GM23338 (cell line): ENCODE measurements around the gene TFF2. TPM values are rescaled to one million over a fixed set of nuclear protein-coding genes. Genes with fewer than 3 reads are reported as not detected.

Experiments
- ATAC-seq: fragments of 200-7000 bp; cut with Tn5 transposase; 3 replicates; pipeline ENCODE4 v1.9.1; 2020
- DNase-seq: peaks from one replicate; pipeline ENCODE4 v3.0.0-alpha.2; 2015; ENCODE audit warnings: low spot score
- H2AFZ ChIP-seq: fragments of 200-600 bp; sonication (generic); 2 replicates; pipeline ENCODE4 v1.8.0; 2016; ENCODE audit warnings: antibody characterized with exemption, mild to moderate bottlenecking, moderate library complexity
- H3F3A ChIP-seq: fragments of 200-600 bp; sonication (generic); replicated peaks from 2 replicates; pipeline ENCODE4 v1.8.0; 2017; ENCODE audit warnings: antibody characterized with exemption, mixed run types, low read depth
- H3K27ac ChIP-seq: fragments of 200-600 bp; sonication (generic); 2 replicates; pipeline ENCODE4 v1.6.1; 2016; ENCODE audit warnings: low read depth
- H3K27me3 ChIP-seq: fragments of 200-600 bp; sonication (generic); 2 replicates; pipeline ENCODE4 v1.8.0; 2016; ENCODE audit warnings: mild to moderate bottlenecking, mixed run types, moderate library complexity; ENCODE audit not compliant: insufficient read depth
- H3K36me3 ChIP-seq: fragments of 200-600 bp; sonication (generic); 2 replicates; pipeline ENCODE4 v1.8.0; 2016; ENCODE audit warnings: mild to moderate bottlenecking; ENCODE audit not compliant: insufficient read depth
- H3K4me1 ChIP-seq: fragments of 200-600 bp; sonication (generic); 2 replicates; pipeline ENCODE4 v1.8.0; 2016; ENCODE audit warnings: mild to moderate bottlenecking, moderate library complexity; ENCODE audit not compliant: insufficient read depth
- H3K4me2 ChIP-seq: fragments of 200-600 bp; sonication (generic); 2 replicates; pipeline ENCODE4 v1.7.1; 2017; ENCODE audit warnings: mixed run types
- H3K4me3 ChIP-seq: fragments of 200-600 bp; sonication (generic); 2 replicates; pipeline ENCODE4 v1.6.1; 2016; ENCODE audit warnings: mixed run types
- H3K79me2 ChIP-seq: fragments of 200-600 bp; sonication (generic); replicated peaks from 2 replicates; pipeline ENCODE4 v1.8.0; 2017; ENCODE audit warnings: mild to moderate bottlenecking; ENCODE audit not compliant: insufficient read depth
- H3K9me2 ChIP-seq: fragments of 200-600 bp; sonication (generic); 2 replicates; pipeline ENCODE4 v1.8.0; 2017; ENCODE audit not compliant: insufficient read depth
- H4K20me1 ChIP-seq: fragments of 200-600 bp; sonication (generic); replicated peaks from 2 replicates; pipeline ENCODE4 v1.8.0; 2017; ENCODE audit warnings: mild to moderate bottlenecking; ENCODE audit not compliant: insufficient read depth
- H3K27ac Mint-ChIP-seq: 2 replicates; pipeline ENCODE4 v1.8.0; 2020; ENCODE audit warnings: inconsistent platforms, mild to moderate bottlenecking, moderate library complexity, mixed read lengths
- H3K27me3 Mint-ChIP-seq: 3 replicates; pipeline ENCODE4 v1.8.0; 2022; ENCODE audit warnings: low read depth, mild to moderate bottlenecking, moderate library complexity, mixed read lengths, inconsistent platforms; ENCODE audit not compliant: insufficient read depth, poor library complexity
- H3K36me3 Mint-ChIP-seq: 3 replicates; pipeline ENCODE4 v1.8.0; 2021; ENCODE audit warnings: low read depth, mild to moderate bottlenecking, inconsistent platforms, moderate library complexity, mixed read lengths
- H3K4me1 Mint-ChIP-seq: 3 replicates; pipeline ENCODE4 v1.8.0; 2020; ENCODE audit warnings: mild to moderate bottlenecking, inconsistent platforms, mixed read lengths
- H3K4me3 Mint-ChIP-seq: 3 replicates; pipeline ENCODE4 v1.8.0; 2021; ENCODE audit warnings: moderate library complexity, mild to moderate bottlenecking, inconsistent platforms, mixed read lengths
- H3K9me3 Mint-ChIP-seq: 3 replicates; pipeline ENCODE4 v1.8.0; 2020; ENCODE audit warnings: moderate library complexity, mild to moderate bottlenecking, inconsistent platforms, mixed read lengths
- CREB1 ChIP-seq: fragments of 250-450 bp; sonication (Bioruptor Pico); IDR thresholded peaks from 2 replicates; pipeline ENCODE4 v1.5.0; 2020; ENCODE audit warnings: low read depth, mild to moderate bottlenecking, moderate library complexity
- EZH2phosphoT487 ChIP-seq: fragments of 200-600 bp; sonication (generic); IDR thresholded peaks from one replicate; pipeline ENCODE4 v1.8.1; 2018; ENCODE audit warnings: antibody characterized with exemption; ENCODE audit not compliant: unreplicated experiment
- NANOG ChIP-seq: IDR thresholded peaks from 2 replicates; pipeline ENCODE4 v1.6.1; 2016; ENCODE audit warnings: antibody characterized with exemption, borderline replicate concordance
- POLR2AphosphoS5 ChIP-seq: IDR thresholded peaks from 2 replicates; pipeline ENCODE4 v1.6.1; 2016; ENCODE audit warnings: antibody characterized with exemption, low read depth
- STAT1 ChIP-seq: IDR thresholded peaks from one replicate; pipeline ENCODE4 v1.6.1; 2016; ENCODE audit warnings: antibody characterized with exemption; ENCODE audit not compliant: unreplicated experiment
- ZNF114 ChIP-seq: fragments of 250-450 bp; sonication (Bioruptor Pico); IDR thresholded peaks from 2 replicates; pipeline ENCODE4 v1.5.0; 2020; ENCODE audit warnings: mild to moderate bottlenecking, moderate library complexity
- ZNF331 ChIP-seq: fragments of 250-450 bp; sonication (Bioruptor Pico); IDR thresholded peaks from 2 replicates; pipeline ENCODE4 v1.5.0; 2020; ENCODE audit warnings: low read depth, mild to moderate bottlenecking, moderate library complexity
- polyA plus RNA-seq: library from polyadenylated mRNA; unstranded; fragments of >200 nt; fragmentation: Nextera tagmentation; extraction: Ambion mirVana; gene quantifications from 2 replicates; pipeline ENCODE4 v1.2.1, GENCODE V29; 2016
- total RNA-seq: library from RNA; depleted of rRNA; stranded (reverse); fragments of >200 nt; shearing (Covaris generic); gene quantifications from 2 replicates; pipeline ENCODE4 v1.2.3, GENCODE V29; 2014
- TF ChIP-seq, protein P1 (sequence below), 2 experiments: fragments of 200-600 bp in 1 of 2; sonication (generic) in 1 of 2; conservative IDR thresholded peaks; 2 replicates each; pipeline versions ENCODE4 v1.5.1 to v1.6.1; 2016 to 2017; ENCODE audit warnings: antibody characterized with exemption in 2 of 2, low read depth in 2 of 2, mild to moderate bottlenecking in 2 of 2, moderate library complexity in 1 of 2
- TF ChIP-seq, protein P2 (sequence below): IDR thresholded peaks from one replicate; pipeline ENCODE4 v1.6.1; 2018; ENCODE audit warnings: antibody characterized with exemption; ENCODE audit not compliant: unreplicated experiment
- TF ChIP-seq, protein P3 (sequence below): fragments of 250-450 bp; sonication (Bioruptor Pico); IDR thresholded peaks from 2 replicates; pipeline ENCODE4 v1.5.0; 2020; ENCODE audit warnings: mild to moderate bottlenecking, moderate library complexity
- TF ChIP-seq, protein P4 (sequence below): IDR thresholded peaks from 2 replicates; pipeline ENCODE4 v1.6.1; 2016; ENCODE audit warnings: antibody characterized with exemption

TFF2 gene
- total and polyA plus RNA-seq, 2 experiments from 2014 or later = not detected

DNA sequence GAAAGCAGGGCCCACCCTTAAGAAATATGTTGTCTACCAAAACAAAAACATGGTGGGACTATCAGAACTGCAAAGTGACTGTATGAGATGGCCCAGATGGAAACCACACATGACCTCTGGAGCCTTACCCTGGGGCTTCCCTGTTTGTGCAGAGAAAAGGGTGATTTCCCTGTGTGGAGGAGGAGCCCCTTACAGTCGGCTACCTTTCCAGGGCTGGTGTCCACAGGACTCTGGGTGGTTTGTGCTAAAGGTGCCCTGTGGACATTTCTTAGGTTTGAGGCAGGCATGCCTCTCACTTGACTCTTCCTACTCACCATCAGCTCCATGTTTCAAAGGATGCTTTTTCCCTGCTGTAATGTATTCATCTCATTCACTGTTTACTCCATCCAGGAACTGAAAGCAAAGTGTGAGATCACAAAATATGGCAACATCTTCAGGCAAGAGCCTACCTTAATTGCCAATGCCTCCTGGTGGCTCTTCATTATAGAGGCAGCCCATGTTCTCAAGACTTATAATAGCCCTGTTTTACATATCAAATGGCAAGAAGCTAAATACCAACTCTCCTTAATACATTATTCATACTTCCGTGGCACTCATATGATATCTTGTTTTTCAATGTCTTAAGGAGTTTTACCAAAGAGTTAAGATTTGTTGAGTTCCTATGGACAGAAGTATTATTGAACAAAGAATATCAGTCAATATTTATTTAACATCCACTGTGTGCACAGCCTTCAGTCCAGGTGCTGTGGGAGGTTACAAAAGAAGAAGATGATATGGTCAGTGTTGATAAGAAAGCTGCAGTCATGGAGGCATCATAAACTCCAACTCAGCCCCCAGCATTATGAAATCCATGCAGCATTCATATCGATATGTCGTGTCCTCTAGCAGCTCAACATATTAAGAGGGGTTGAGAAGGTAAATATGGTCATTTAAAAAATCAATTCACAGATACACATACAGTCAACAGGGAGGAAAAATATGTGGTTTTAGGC, 20.1 kb downstream of the TFF2 start:
- Histone ChIP-seq H3K79me2 (no peaks in the 10 kb centered on the region), H4K20me1 (no peaks in the 10 kb centered on the region), H3K9me2 (no peaks in the 10 kb centered on the region), H3K36me3 (no peaks in the 10 kb centered on the region), H3K27ac (no peak overlapping the region), H3K27me3 (no peaks in the 10 kb centered on the region), H3K4me3 (no peak overlapping the region), H3K4me2 (no peak overlapping the region), H3K4me1 (0 out of 2 replicates have a peak, but pooled peaks cover 11% of the 10 kb centered on the region), H3F3A (no peaks in the 10 kb centered on the region), H2AFZ (no peak overlapping the region)
- peaks cover 12% of the 10 kb centered on the region for H3K4me1 Mint-ChIP-seq
- no peak for ATAC-seq
- H3K9me3 Mint-ChIP-seq = peaks cover 38% of the 10 kb centered on the region
- no peaks in the 10 kb centered on the region for H3K27me3 Mint-ChIP-seq
- no peak overlapping the region; the same call in 2 of the 3 replicates for H3K4me3 Mint-ChIP-seq
- peaks cover 29% of the 10 kb centered on the region for H3K36me3 Mint-ChIP-seq
- TF ChIP-seq, protein P1, sequence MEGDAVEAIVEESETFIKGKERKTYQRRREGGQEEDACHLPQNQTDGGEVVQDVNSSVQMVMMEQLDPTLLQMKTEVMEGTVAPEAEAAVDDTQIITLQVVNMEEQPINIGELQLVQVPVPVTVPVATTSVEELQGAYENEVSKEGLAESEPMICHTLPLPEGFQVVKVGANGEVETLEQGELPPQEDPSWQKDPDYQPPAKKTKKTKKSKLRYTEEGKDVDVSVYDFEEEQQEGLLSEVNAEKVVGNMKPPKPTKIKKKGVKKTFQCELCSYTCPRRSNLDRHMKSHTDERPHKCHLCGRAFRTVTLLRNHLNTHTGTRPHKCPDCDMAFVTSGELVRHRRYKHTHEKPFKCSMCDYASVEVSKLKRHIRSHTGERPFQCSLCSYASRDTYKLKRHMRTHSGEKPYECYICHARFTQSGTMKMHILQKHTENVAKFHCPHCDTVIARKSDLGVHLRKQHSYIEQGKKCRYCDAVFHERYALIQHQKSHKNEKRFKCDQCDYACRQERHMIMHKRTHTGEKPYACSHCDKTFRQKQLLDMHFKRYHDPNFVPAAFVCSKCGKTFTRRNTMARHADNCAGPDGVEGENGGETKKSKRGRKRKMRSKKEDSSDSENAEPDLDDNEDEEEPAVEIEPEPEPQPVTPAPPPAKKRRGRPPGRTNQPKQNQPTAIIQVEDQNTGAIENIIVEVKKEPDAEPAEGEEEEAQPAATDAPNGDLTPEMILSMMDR (conservative IDR thresholded peaks at IDR 0.05; ENCODE audit: low read depth in 2 of 2) = no peak
- no peak for TF ChIP-seq ZNF114
- no peak for TF ChIP-seq STAT1
- TF ChIP-seq, protein P2, sequence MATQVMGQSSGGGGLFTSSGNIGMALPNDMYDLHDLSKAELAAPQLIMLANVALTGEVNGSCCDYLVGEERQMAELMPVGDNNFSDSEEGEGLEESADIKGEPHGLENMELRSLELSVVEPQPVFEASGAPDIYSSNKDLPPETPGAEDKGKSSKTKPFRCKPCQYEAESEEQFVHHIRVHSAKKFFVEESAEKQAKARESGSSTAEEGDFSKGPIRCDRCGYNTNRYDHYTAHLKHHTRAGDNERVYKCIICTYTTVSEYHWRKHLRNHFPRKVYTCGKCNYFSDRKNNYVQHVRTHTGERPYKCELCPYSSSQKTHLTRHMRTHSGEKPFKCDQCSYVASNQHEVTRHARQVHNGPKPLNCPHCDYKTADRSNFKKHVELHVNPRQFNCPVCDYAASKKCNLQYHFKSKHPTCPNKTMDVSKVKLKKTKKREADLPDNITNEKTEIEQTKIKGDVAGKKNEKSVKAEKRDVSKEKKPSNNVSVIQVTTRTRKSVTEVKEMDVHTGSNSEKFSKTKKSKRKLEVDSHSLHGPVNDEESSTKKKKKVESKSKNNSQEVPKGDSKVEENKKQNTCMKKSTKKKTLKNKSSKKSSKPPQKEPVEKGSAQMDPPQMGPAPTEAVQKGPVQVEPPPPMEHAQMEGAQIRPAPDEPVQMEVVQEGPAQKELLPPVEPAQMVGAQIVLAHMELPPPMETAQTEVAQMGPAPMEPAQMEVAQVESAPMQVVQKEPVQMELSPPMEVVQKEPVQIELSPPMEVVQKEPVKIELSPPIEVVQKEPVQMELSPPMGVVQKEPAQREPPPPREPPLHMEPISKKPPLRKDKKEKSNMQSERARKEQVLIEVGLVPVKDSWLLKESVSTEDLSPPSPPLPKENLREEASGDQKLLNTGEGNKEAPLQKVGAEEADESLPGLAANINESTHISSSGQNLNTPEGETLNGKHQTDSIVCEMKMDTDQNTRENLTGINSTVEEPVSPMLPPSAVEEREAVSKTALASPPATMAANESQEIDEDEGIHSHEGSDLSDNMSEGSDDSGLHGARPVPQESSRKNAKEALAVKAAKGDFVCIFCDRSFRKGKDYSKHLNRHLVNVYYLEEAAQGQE = no peak
- TF ChIP-seq NANOG = no peak
- TF ChIP-seq CREB1 (CRISPR knock-in tag) = no peak
- no peak for TF ChIP-seq ZNF331 (CRISPR knock-in tag)
- TF ChIP-seq, protein P3, sequence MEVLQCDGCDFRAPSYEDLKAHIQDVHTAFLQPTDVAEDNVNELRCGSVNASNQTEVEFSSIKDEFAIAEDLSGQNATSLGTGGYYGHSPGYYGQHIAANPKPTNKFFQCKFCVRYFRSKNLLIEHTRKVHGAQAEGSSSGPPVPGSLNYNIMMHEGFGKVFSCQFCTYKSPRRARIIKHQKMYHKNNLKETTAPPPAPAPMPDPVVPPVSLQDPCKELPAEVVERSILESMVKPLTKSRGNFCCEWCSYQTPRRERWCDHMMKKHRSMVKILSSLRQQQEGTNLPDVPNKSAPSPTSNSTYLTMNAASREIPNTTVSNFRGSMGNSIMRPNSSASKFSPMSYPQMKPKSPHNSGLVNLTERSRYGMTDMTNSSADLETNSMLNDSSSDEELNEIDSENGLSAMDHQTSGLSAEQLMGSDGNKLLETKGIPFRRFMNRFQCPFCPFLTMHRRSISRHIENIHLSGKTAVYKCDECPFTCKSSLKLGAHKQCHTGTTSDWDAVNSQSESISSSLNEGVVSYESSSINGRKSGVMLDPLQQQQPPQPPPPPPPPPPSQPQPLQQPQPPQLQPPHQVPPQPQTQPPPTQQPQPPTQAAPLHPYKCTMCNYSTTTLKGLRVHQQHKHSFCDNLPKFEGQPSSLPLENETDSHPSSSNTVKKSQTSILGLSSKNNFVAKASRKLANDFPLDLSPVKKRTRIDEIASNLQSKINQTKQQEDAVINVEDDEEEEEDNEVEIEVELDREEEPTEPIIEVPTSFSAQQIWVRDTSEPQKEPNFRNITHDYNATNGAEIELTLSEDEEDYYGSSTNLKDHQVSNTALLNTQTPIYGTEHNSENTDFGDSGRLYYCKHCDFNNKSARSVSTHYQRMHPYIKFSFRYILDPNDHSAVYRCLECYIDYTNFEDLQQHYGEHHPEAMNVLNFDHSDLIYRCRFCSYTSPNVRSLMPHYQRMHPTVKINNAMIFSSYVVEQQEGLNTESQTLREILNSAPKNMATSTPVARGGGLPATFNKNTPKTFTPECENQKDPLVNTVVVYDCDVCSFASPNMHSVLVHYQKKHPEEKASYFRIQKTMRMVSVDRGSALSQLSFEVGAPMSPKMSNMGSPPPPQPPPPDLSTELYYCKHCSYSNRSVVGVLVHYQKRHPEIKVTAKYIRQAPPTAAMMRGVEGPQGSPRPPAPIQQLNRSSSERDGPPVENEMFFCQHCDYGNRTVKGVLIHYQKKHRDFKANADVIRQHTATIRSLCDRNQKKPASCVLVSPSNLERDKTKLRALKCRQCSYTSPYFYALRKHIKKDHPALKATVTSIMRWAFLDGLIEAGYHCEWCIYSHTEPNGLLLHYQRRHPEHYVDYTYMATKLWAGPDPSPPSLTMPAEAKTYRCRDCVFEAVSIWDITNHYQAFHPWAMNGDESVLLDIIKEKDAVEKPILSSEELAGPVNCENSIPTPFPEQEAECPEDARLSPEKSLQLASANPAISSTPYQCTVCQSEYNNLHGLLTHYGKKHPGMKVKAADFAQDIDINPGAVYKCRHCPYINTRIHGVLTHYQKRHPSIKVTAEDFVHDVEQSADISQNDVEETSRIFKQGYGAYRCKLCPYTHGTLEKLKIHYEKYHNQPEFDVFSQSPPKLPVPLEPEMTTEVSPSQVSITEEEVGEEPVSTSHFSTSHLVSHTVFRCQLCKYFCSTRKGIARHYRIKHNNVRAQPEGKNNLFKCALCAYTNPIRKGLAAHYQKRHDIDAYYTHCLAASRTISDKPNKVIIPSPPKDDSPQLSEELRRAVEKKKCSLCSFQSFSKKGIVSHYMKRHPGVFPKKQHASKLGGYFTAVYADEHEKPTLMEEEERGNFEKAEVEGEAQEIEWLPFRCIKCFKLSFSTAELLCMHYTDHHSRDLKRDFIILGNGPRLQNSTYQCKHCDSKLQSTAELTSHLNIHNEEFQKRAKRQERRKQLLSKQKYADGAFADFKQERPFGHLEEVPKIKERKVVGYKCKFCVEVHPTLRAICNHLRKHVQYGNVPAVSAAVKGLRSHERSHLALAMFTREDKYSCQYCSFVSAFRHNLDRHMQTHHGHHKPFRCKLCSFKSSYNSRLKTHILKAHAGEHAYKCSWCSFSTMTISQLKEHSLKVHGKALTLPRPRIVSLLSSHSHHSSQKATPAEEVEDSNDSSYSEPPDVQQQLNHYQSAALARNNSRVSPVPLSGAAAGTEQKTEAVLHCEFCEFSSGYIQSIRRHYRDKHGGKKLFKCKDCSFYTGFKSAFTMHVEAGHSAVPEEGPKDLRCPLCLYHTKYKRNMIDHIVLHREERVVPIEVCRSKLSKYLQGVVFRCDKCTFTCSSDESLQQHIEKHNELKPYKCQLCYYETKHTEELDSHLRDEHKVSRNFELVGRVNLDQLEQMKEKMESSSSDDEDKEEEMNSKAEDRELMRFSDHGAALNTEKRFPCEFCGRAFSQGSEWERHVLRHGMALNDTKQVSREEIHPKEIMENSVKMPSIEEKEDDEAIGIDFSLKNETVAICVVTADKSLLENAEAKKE (CRISPR knock-in tag) = no peak
- TF ChIP-seq POLR2AphosphoS5 = no peak
- TF ChIP-seq EZH2phosphoT487 = no peak
- TF ChIP-seq, protein P4, sequence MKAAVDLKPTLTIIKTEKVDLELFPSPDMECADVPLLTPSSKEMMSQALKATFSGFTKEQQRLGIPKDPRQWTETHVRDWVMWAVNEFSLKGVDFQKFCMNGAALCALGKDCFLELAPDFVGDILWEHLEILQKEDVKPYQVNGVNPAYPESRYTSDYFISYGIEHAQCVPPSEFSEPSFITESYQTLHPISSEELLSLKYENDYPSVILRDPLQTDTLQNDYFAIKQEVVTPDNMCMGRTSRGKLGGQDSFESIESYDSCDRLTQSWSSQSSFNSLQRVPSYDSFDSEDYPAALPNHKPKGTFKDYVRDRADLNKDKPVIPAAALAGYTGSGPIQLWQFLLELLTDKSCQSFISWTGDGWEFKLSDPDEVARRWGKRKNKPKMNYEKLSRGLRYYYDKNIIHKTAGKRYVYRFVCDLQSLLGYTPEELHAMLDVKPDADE = no peak
- H3K27ac Mint-ChIP-seq = no peak overlapping the region
- no peak for DNase-seq
